ENCODE measurements around the gene CLCNKB.

Gene CLCNKB

DNA sequence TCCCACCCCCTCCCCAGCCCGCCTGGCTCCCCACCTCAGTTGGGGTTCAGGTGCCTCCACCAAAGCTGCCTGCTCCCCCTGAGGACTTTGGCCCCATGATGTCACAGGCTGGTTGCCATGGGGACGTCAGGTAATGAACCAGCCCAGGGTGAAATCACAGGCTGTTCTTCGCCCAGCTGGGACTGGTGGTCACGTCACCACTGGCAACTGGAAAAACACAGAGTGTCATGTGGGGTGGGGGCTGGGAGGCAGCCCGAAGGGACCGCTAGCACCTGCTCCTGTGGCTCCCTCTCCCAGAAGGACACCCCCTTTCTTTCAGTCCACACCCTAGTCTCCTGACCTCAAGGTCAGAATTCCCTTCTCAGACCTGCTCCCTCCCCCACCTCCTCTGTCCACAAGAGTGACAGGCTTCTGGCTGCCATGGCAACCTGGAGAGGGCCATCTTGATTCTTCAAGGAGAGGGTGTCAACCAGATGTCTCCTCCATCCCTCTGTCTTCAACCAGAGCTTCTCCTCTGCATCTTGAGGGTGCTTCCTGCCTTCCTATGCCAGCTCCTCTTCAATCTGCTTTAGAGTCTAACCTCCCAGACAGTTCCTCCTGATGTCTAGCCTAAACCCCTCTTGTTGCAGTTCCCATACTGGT, 23.7 kb downstream of the CLCNKB start:
- H3K27me3 Mint-ChIP-seq (ENCODE audit: low read depth), result peaks cover 38% of the 10 kb centered on the region
- no peak for TF ChIP-seq CTCF (IDR thresholded peaks at IDR 0.05; ENCODE audit: unreplicated experiment in 3 of 3)

DNA sequence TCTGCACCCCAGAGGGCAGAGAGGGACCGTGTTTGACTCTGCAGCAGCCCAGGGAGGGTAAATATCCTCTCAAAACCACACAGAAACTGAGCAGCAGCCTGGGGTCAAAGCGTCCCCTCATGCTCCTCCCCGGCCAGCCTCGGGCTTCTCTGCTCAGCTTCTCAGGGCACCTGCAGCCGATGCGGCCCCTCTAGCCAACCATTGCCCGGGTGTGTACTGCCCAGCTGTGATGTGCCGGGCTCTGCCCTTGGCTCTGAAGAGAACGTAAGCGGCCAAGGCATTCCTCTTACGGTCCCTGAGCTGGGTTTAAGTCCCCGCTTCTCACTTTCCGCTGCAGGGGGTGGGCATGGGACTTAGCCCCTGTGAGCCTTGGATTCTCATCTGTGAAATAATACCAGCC, 24.4 kb downstream of the CLCNKB start:
- H3K4me3 Mint-ChIP-seq, result no peak overlapping the region
- peak overlapping the region in 1 of 3 experiments; percentile 90 for H3K27ac Mint-ChIP-seq
- TF ChIP-seq CTCF (IDR thresholded peaks at IDR 0.05; ENCODE audit: unreplicated experiment in 3 of 3), result no peak
- peaks cover 34% of the 10 kb centered on the region for H3K27me3 Mint-ChIP-seq (ENCODE audit: low read depth)
- H3K36me3 Mint-ChIP-seq (ENCODE audit: low read depth), result no peaks in the 10 kb centered on the region
- no peaks in the 10 kb centered on the region for H3K9me3 Mint-ChIP-seq
- H3K4me1 Mint-ChIP-seq, result peaks cover 4% of the 10 kb centered on the region

More for the DNA sequence above, 23.7 kb downstream of the CLCNKB start:
- peak overlapping the region in 1 of 3 experiments; percentile 10 for H3K4me3 Mint-ChIP-seq
- H3K9me3 Mint-ChIP-seq, result no peaks in the 10 kb centered on the region
- H3K4me1 Mint-ChIP-seq, result peaks cover 4% of the 10 kb centered on the region
- no peaks in the 10 kb centered on the region for H3K36me3 Mint-ChIP-seq (ENCODE audit: low read depth)
- peak overlapping the region in 2 of 3 experiments; percentile 64 to 90 for H3K27ac Mint-ChIP-seq

- Mint-ChIP-seq H3K27ac (peak overlapping the region in 1 of 3 experiments; percentile 55), H3K4me3 (no peak overlapping the region), H3K27me3 (ENCODE audit: low read depth) (peaks cover 35% of the 10 kb centered on the region), H3K4me1 (peaks cover 5% of the 10 kb centered on the region), H3K36me3 (ENCODE audit: low read depth) (no peaks in the 10 kb centered on the region), H3K9me3 (no peaks in the 10 kb centered on the region)
- TF ChIP-seq CTCF (IDR thresholded peaks at IDR 0.05; ENCODE audit: unreplicated experiment in 3 of 3), result no peak
Measured at GRCh38 chr1:16068356-16069270, 25.0 kb downstream of the CLCNKB start.

DNA sequence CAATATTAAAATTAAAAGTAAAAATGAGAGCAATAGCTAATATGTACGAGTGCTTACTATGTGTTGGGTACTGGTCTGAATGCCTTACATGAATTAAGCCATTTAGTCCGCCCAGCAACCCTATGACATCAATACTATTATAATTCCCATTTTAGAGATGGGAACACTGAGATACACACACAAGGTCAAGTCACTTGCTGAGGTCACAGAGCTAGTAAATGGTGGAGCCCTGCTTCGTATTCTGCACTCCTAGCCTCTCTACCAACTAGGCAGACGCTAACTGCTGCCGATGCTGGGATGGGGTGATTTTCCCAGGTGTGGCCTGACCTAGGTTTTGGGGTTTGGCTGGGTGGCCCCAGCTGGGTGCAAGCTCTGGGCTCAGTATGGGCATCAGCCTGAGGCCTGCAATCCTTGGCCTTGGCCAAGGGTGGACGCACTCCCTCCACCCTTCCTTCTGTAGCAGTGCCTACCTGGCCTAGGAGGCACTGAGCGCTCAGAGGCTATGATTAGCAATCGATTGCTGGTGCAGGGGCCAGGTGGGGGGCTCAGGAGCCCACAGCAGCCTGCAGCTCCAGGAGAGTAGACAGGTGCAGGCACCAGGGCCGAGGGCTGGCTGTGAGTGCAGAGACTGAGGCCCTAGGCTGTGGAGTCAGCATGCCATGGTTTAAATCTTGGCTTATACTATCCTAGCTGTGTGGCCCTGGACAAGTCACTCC, 27.2 kb downstream of the CLCNKB start:
- Mint-ChIP-seq H3K36me3 (ENCODE audit: low read depth) (no peaks in the 10 kb centered on the region), H3K4me1 (peaks cover 11% of the 10 kb centered on the region), H3K27ac (no peak overlapping the region), H3K27me3 (ENCODE audit: low read depth) (peaks cover 30% of the 10 kb centered on the region), H3K9me3 (peaks cover 3% of the 10 kb centered on the region), H3K4me3 (peak overlapping the region in 1 of 3 experiments; percentile 15)
- TF ChIP-seq CTCF (IDR thresholded peaks at IDR 0.05; ENCODE audit: unreplicated experiment in 3 of 3), result no peak

GRCh38 chr1:16071614-16072013, 28.0 kb downstream of the CLCNKB start:
- Mint-ChIP-seq H3K4me3 (peak overlapping the region; percentile 15 to 58 (median 51)), H3K27me3 (ENCODE audit: low read depth) (peaks cover 30% of the 10 kb centered on the region), H3K27ac (peak overlapping the region in 1 of 3 experiments; percentile 66), H3K36me3 (ENCODE audit: low read depth) (no peaks in the 10 kb centered on the region), H3K9me3 (peaks cover 3% of the 10 kb centered on the region), H3K4me1 (peaks cover 12% of the 10 kb centered on the region)
- no peak for TF ChIP-seq CTCF (IDR thresholded peaks at IDR 0.05; ENCODE audit: unreplicated experiment in 3 of 3)
